A549 (cell line): Measurements from ENCODE around the gene SLC35F4.

Experiments
- BHLHE40 ChIP-seq: IDR thresholded peaks from 2 replicates; pipeline ENCODE4 v1.6.1; 2012; ENCODE audit warnings: low read depth, low read length, inconsistent platforms
- CBX8 ChIP-seq: fragments of 200-600 bp; sonication (generic); IDR thresholded peaks from 2 replicates; pipeline ENCODE4 v1.6.1; 2016
- EHF ChIP-seq: fragments of 250-450 bp; sonication (Bioruptor Pico); IDR thresholded peaks from 2 replicates; pipeline ENCODE4 v1.5.0; 2020; ENCODE audit warnings: mild to moderate bottlenecking
- ESRRA ChIP-seq: fragments of 150-350 bp; IDR thresholded peaks from 2 replicates; pipeline ENCODE4 v1.6.1; 2014; ENCODE audit warnings: mild to moderate bottlenecking, low read length, borderline replicate concordance
- JUN ChIP-seq, 2 experiments: fragments of >200 bp; sonication (Bioruptor Twin); formaldehyde crosslinking; IDR thresholded peaks; 2 replicates in 1 of 2; 3 replicates in 1 of 2; pipeline ENCODE4 v1.6.1; 2016 to 2017
- MYC ChIP-seq: IDR thresholded peaks from 2 replicates; pipeline ENCODE4 v1.6.1; 2012; ENCODE audit warnings: mild to moderate bottlenecking, inconsistent platforms, low read length, improper control_type of control experiment, borderline replicate concordance
- POLR2A ChIP-seq: IDR thresholded peaks from 2 replicates; pipeline ENCODE4 v1.6.1; 2012; ENCODE audit warnings: mild to moderate bottlenecking, low read length
- RAD21 ChIP-seq, 2 experiments: fragments of >200 bp in 1 of 2; sonication (Bioruptor Twin) in 1 of 2; formaldehyde crosslinking in 1 of 2; IDR thresholded peaks in 1 of 2; conservative IDR thresholded peaks in 1 of 2; 2 replicates in 1 of 2; 3 replicates in 1 of 2; pipeline ENCODE4 v1.6.1; 2012 to 2018; ENCODE audit warnings: inconsistent platforms in 1 of 2
- RFX5 ChIP-seq: fragments of 450-650 bp; IDR thresholded peaks from 2 replicates; pipeline ENCODE4 v1.7.1; 2014; ENCODE audit warnings: antibody characterized with exemption, mild to moderate bottlenecking, moderate library complexity
- SMC3 ChIP-seq: fragments of >200 bp; sonication (Bioruptor Twin); formaldehyde crosslinking; IDR thresholded peaks from 3 replicates; pipeline ENCODE4 v1.6.1; 2018; ENCODE audit warnings: inconsistent platforms
- SREBF2 ChIP-seq: fragments of 450-650 bp; IDR thresholded peaks from 2 replicates; pipeline ENCODE4 v1.6.1; 2014; ENCODE audit warnings: mild to moderate bottlenecking, moderate library complexity
- TF ChIP-seq, protein P1 (sequence below): fragments of >200 bp; sonication (Bioruptor Twin); formaldehyde crosslinking; IDR thresholded peaks from 3 replicates; pipeline ENCODE4 v1.5.1; 2016
- TF ChIP-seq, protein P2 (sequence below): IDR thresholded peaks from 2 replicates; pipeline ENCODE4 v1.6.1; 2012; ENCODE audit warnings: low read depth, borderline replicate concordance
- TF ChIP-seq, protein P3 (sequence below): IDR thresholded peaks from 2 replicates; pipeline ENCODE4 v1.6.1; 2012

- TF ChIP-seq POLR2A (no peak), EHF (CRISPR knock-in tag) (no peak), ESRRA (no peak), SREBF2 (no peak), SMC3 (no peak), CBX8 (no peak), RAD21 (conservative IDR thresholded peaks at IDR 0.05 in 1 of 2, IDR thresholded peaks at IDR 0.05 in 1 of 2) (no peak), JUN (IDR thresholded peaks at IDR 0.05) (no peak), RFX5 (no peak), BHLHE40 (no peak), MYC (no peak)
- TF ChIP-seq, protein P1, sequence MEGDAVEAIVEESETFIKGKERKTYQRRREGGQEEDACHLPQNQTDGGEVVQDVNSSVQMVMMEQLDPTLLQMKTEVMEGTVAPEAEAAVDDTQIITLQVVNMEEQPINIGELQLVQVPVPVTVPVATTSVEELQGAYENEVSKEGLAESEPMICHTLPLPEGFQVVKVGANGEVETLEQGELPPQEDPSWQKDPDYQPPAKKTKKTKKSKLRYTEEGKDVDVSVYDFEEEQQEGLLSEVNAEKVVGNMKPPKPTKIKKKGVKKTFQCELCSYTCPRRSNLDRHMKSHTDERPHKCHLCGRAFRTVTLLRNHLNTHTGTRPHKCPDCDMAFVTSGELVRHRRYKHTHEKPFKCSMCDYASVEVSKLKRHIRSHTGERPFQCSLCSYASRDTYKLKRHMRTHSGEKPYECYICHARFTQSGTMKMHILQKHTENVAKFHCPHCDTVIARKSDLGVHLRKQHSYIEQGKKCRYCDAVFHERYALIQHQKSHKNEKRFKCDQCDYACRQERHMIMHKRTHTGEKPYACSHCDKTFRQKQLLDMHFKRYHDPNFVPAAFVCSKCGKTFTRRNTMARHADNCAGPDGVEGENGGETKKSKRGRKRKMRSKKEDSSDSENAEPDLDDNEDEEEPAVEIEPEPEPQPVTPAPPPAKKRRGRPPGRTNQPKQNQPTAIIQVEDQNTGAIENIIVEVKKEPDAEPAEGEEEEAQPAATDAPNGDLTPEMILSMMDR = no peak
- TF ChIP-seq, protein P2, sequence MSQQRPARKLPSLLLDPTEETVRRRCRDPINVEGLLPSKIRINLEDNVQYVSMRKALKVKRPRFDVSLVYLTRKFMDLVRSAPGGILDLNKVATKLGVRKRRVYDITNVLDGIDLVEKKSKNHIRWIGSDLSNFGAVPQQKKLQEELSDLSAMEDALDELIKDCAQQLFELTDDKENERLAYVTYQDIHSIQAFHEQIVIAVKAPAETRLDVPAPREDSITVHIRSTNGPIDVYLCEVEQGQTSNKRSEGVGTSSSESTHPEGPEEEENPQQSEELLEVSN = no peak
- TF ChIP-seq, protein P3, sequence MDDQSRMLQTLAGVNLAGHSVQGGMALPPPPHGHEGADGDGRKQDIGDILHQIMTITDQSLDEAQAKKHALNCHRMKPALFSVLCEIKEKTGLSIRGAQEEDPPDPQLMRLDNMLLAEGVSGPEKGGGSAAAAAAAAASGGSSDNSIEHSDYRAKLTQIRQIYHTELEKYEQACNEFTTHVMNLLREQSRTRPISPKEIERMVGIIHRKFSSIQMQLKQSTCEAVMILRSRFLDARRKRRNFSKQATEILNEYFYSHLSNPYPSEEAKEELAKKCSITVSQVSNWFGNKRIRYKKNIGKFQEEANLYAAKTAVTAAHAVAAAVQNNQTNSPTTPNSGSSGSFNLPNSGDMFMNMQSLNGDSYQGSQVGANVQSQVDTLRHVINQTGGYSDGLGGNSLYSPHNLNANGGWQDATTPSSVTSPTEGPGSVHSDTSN = no peak
These were observed 292.7 kb downstream of the SLC35F4 start for GRCh38 chr14:57573173-57573572.
